GM21526 (cell line): ENCODE results near the gene LRTM2.
"Not testable (repeated sequence)": the region's sequence is repeated elsewhere in the genome, so short reads cannot be mapped to it uniquely, and the experiment has no call there.

Source experiments
- ATAC-seq: cut with Tn5 transposase; IDR thresholded peaks from one replicate; pipeline ENCODE4 v1.9.1; 2021; ENCODE audit warnings: moderate library complexity; ENCODE audit not compliant: unreplicated experiment, low FRiP score

LRTM2 gene

DNA sequence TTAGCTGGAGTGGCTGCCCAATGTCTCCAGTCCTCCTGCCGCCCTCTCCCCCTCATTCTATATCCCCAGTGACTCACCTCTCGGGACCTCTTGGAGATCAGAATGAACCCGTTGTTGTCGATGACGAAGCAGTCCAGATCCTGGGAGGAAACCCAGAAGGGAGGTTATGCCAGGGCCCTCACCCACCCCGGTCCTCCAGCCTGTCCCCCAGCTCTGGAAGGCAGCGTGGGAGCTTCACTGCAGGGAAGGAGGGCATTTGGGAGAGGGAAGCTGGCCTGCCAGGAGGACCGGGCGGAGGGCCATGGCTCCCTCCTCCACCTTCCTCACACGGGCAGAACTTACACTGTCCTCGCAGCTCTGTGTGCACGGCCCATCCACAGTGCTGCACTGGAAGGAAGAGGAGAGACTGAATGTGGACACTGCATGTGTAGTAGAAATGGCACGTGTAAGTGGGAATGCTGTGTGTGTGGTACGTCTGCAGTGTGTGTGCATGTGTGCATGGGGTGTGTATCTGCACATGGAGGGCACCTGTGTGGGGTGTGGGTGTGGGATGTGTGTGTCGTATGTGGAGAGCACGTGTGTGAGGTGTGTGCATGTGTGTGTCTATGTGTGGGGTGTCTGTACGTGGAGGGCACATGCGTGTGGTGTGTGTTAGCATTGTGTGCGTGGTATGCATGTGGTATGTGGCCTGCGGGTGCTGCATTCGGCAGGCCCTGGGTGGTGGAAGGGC, 10.0 kb upstream of the LRTM2 start:
- ATAC-seq = no peak

DNA sequence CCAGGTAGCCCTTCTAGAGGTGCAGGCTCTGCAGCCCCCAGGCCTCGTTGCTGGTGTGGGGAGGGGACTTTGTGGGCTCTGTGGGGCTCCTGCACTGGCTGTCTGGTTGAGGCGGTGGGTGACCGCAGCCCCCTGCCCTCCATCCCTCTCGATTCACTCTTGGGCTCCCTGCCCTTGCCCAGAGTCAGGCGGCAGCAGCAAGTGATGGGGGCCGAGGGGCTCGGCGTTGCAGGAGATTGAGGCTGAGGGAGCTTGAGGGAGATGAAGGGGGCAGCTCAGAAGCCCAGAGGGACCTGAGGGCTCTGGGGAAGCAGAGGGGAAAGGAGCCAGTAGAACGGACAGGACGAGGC, 9.5 kb upstream of the LRTM2 start:
- ATAC-seq = no peak

DNA sequence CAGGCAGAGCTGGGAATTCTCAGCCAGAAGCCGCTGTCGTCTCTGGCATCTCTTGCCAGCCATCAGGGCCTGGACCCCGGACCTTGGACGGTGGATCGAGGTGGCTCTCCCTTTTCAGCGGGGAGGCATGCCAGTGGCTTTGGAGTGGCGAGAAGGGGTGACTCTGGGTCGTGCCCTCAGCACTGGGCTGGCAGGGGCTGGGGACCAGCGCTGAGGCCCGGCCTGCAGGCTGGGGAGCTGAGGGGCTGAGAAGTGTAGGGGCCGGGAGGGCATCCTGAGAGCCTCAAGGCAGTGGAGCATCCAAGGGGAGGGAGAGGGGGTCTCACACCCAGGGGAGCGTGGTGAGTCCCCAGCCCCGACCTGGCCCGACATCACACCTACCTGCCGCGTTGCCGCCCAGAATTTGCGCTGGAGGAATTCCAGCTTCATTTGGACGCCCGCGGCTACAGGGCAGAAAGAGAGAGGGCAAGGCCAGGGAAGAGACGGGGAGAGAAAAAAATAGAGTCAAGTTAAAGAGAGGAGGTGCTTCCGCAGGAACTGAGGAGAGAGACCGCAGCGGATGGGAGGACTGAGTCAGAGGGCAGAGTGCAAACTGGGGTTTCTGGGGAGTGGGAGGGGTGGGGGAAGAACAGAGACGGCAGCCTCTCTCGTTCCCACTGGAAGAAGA, 9.0 kb upstream of the LRTM2 start:
- no peak for ATAC-seq

DNA sequence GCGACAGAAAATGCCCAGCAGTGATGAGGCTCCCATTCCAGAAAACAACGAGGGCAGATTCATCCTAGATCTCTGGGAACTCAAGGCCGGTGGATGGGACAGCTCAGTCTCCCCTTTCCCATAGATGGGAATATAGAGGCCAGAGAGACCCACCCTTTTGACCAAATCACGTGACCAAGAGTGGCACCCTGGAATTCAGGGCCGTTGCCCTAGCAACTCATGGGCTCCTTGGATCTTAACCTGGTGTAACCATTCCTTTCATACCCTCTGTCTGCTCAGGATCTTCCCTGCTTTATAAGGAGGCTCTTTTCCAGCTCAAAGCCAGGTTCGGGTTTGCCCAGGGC, 8.4 kb upstream of the LRTM2 start:
- ATAC-seq = no peak

DNA sequence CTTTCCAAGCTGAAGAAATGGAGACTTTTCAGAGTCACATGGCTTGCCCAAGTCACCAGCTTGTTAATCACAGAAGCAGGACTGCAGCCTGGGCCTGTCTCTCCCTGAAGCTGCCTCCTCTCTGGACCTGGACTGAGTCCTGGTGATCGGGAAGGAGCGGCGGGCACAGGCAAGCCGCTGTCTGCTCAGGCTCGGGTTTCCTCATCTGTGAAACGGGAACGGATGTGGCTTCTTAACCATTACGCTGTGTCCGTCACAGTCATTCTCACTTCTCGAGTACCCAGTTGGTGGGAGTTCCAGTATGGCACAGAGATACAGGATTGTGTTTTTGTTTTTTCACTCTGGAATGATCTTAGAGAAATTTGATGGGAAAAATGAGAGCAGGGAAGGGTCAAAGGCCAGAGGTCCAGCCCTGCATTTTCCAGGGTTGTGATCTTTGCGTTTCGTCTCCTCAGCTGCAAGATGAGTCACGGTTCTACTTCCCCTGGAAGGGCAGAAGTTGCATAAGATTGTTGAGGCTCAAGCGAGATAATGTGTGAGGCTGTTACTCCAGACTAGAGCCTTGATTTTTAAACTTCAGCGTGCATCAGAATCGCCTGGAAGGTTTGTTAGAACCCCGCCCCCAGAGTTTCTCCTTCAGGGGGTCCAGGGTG, 7.6 kb upstream of the LRTM2 start:
- no peak for ATAC-seq

DNA sequence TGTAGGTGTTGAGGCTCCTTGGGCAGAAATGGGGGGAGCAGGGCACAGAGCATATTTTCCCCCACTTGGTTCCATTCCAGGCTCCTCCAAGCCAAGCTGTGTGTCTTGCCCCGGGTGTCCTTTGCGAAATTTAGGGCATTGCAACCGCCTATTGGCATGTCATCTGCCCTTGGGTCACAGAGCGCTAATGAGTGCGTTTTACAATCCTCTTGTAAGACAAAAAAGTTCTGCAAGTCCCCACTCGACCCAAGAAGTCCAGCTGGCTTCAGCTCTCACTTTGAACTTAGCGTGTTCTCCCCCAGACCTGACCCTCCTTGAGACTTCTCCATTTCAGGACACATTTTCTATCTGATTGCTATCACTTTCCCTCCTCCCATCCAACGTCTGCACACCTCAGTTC, 6.1 kb upstream of the LRTM2 start:
- ATAC-seq = no peak

DNA sequence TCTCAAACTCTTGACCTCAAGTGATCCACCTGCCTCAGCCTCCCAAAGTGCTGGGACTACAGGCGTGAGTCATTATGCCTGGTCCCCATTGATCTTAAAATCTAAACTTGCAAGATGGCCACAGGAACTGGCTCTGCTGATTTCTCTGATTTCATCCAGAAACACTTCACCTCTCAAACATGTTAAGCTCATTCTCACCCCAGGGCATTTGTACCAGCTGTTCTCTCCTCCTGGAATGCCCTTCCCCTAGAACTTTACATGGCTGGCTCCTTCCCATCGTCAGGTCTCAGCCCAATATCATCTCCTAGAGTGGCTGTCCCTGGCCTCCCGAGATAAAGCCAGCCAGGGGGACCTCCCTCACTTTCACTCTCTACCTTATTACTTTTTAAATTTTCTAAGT, 5.3 kb upstream of the LRTM2 start:
- ATAC-seq = no peak

DNA sequence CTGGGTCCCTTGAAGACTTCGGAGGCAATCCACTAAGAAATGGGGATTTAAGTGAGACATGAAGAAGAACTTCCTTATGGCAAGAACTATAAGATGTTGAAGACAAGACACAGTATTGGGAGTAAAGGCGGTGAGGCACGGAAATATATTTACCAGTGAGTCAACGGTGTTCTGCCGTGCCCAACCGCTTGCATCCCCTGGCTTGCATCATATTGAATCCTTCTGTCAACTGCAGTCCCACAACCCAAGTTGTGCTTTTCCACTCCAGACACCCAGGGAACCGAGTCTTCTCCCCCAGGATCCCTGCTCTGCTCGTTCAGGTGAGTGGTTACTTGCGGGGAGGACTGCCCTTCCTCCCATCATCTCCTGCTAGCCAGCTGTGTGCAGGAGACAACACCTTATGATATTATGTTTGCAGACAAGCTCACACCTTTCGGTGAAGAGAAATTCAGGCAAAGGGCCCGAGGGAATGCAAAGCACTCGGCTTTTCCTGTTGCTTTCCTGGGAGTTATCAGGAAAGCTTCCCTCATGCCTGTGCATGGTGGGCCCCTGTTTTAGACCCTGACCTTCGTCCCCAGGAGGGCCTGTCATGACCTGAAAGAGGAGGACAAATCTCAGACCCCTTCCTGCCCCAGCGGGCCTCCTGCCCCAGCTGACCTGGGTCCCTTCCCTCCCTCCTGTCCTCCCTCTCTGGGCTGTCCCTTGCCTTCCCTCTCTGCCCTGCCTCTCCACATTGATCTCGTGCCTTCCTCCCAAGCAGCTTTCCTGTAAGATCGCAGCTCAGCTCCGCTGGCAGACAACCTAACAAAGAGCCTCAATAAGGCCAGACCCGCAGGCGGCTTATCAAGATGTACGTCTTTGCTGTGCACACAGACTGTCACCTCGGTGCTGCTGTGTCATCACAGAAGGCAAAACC, 4.3 kb upstream of the LRTM2 start:
- no peak for ATAC-seq

DNA sequence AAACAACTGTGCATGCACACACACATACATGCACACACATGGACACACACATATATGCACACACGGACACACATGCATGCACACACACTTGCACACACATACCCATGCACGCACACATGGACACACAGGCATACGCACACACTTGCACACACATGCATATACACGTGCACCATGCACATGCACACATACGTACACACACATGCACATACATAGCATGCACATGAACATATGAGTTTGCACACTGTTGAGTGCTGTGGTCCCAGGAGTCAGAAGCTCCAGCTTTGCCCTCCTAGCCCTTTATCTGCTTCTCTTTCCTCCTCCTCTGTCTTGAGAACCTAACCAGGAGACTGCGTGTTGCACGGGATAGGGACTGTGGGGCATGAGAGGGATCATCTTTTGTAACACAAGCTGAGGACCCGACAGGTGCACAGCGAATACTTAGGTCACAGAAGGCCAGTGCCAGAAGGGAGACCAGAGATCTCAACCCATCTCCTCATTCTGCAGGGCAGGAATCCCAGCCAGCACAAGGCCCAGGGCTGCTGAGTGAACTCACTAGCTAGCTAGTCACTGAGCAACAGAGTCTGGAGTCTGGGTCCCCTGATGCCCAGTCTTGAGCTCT, 3.5 kb upstream of the LRTM2 start:
- no peak for ATAC-seq

DNA sequence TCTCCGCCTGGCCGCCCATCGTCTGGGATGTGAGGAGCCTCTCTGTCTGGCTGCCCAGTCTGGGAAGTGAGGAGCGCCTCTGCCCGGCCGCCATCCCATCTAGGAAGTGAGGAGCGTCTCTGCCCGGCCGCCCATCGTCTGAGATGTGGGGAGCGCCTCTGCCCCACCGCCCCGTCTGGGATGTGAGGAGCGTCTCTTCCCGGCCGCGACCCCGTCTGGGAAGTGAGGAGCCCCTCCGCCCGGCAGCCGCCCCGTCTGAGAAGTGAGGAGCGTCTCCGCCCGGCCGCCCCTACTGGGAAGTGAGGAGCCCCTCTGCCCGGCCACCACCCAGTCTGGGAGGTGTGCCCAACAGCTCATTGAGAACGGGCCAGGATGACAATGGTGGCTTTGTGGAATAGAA, 2.4 kb upstream of the LRTM2 start:
- not testable (repeated sequence) for ATAC-seq

DNA sequence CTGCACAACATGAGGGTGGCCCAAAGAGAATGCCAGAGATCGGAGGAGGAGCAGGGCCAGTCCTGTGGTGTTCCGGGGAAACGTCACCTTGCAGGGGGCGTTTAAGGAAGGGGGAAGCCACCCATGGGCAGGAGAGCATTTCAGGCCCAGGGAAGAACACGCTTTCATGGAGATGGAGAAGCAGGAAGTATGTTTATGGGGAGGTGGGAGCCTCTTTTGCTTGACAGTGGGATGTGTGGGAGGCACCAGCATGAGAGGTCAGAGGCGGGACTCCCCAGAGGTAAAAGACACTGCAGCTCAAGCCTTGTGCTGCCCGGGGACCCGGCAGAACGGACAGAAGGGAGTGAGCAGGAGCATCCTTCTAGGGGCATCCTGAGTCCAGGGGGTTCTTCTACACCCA, 1.3 kb upstream of the LRTM2 start:
- no peak for ATAC-seq

DNA sequence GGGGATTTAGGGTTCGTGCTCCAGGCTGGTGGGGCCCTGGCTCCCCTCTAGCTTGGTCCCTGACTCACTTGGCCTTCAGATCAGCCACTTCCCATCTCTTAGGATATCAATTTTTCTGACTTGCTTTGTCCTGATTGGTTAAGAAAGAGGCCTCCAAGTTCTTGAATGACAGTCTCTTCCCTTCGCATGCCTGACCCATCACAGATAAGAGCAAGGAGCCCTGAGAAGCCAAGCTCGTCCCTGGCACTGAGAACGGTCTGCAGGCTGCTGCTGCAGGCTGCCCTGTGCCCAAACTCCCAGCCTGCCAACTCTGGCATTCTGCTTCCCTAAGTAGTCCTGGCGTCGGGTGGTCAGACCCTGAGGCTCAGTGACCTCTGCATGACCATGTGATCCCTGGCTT, 794 bp upstream of the LRTM2 start:
- ATAC-seq = no peak

DNA sequence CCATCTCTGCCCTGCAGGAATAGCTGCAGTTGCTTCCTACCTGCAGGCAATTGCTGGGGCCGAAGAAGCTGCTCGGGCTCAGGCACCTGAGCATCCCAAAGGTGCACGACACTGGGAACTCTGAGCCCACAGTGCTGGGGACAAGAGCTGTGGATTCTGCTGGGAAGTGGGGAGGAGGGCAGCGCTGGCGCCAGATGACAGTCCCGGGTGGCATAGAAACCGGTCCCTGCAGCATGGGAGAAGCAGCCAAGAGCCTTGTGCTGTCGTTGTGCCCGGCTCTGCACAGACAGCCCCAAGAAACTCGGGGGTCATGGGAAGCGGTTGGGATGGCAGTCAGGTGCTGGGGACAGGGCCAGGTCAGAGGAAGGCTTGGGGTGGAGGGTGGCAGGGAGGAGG, 529 bp downstream of the LRTM2 start:
- ATAC-seq = no peak

DNA sequence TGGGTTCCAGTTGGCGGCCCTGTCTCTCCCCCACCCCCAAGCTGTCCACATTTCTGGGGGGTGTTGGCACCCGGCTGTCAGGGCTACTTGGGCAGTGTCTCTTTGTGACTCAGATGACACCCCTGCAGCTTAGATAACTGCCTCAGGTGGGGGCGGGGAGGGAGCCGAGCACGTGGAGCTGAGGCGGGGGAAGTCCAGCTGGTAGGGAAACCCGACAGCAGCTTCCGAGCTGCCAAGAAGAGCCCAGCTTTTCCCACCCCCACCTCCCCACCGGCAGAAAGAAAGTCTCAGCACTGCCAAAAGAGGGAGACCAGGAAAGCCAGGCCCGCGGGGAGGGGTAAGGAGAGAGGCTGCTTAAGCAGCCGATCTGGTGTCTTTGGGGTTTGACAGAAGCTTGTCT, 1.4 kb downstream of the LRTM2 start:
- no peak for ATAC-seq

DNA sequence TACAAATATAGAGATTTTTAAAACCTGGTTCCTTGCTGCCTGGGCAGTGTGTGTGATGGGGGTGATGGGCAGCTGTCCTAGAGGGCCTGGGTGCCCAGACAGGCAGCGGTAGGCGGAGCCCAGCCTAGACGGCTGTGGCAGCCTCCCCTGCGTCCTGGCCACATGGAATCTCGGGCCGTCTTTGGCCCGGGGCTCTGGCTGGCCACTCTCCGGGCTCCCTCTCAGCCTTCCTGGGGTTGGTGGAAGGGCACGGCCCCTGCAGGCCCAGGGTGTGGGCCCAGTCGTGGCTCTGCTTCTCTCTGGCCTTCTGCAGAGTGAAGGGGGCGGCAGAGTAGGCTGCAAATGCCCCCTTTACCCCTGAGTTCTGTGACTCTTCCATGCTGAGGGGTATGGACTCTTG, 2.3 kb downstream of the LRTM2 start:
- no peak for ATAC-seq

DNA sequence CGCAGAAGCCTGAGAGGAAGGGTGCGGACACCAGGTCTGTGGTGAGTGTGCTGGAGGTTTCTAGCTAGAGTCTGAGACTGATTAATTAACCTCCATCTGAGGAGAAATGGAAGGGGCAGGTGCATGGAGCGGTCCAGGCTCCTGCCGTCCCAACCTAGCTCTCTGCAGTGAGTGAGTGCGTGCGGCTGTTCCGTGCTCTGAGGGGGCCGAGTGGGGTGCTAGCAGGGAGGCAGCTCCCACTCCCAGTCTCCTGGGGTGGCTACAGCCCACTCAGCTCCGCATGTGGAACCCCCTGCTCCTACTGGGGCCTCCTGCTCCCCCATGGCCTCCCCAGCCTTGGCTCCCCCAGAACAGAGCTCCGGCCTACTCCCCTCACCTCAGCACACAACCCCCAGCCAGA, 2.9 kb downstream of the LRTM2 start:
- ATAC-seq = no peak

DNA sequence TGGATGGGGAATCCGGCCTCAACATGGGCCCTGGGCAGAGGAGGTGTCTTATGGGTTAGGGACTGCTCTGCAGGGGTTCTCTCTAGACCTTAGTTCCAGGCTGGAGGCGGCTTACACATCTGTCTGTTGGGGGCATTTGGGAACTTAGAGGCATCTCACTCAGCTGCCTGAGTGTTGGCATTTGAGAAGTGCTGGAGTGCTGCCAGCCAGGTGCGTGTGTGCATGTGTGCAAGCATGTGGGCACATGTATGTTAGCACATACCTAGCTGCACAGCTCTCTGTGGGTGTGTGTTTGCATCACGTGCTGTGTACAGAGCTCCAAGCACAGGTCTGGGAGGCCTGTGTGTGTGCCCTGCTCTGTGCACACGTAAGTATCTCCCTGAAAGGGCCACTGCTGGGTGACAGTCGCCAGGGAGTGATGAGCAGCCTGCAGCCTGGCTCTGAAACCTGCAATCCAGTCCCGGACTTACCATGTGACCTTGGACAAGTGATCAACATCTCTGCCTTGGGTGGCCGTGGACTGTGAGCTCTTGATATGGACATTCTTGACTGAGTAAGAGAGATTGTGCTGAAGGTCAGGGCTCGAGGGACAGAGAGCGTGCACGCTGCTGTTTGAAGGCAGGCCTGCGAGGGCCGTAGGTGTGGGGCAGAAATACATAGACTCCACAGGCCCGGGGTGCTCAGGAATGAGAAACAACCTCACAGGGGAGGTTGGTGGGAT, 5.2 kb downstream of the LRTM2 start:
- no peak for ATAC-seq

DNA sequence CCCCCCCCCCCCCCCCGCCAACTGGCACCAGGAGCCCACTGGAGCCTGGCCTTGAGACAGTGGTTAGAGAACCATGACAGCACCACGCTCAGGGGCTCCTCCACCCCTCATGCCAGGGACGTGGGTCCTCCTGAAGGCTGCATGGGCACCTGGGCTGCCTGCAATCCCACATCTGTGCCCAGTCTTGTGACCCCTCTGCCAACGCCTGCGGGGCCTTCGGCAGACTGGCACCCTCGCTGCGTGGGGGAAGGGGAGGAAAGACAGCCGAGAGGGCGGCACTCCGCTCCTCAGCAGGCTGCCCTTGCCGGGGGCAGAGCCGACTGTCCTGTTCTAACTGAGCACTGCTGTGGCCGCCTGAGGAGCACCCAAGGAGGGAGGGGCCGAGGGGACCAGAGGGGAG, 6.0 kb downstream of the LRTM2 start:
- no peak for ATAC-seq

DNA sequence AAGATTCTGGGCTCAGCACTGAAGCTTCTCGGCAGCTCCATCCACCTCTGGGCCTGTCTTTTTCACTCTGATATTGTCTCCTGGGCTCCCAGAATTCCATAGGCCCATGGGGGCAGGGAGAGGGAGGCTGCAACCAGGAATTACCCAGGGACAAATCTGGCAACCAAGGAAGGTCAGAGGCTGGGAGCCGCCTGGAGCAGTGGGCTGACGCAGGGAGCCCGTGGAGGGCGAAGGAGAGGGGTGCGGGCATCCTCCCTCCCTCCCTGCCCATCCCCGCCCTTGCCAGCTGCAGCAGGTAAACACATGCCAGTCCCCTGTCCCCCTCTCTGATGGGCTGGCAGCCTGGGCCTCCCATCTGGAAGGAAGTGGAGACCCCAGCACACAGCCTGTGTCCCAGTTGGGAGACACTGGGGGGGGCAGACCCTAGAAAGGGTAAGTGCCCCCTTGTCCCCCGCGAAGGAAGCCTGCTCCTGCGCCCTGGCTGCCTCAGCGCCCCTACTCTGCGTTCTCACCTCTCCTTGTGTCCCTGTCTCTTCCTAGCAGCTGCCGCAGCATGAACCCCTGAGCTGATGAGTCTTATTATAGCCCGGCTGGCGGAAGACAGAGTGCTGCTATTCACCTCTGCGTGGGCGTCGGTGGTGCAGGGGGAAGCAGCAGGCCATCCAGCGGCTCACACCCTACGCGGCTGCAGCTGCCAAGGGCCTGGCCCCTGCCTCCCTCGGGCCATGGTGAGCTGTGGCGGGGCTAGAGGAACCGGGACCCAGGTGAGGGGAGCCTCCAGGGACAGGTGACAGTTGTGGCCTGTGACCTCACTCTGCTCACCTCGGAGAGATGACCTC, 6.7 kb downstream of the LRTM2 start:
- no peak for ATAC-seq
